ENCODE data around the gene PIGC. TPM values are rescaled to one million over a fixed set of nuclear protein-coding genes. Genes with fewer than 3 reads are reported as not detected.

The PIGC gene
- total RNA-seq, 4 donors from 2014 or later: 10.8 to 23.1 (median 18.1) TPM

DNA sequence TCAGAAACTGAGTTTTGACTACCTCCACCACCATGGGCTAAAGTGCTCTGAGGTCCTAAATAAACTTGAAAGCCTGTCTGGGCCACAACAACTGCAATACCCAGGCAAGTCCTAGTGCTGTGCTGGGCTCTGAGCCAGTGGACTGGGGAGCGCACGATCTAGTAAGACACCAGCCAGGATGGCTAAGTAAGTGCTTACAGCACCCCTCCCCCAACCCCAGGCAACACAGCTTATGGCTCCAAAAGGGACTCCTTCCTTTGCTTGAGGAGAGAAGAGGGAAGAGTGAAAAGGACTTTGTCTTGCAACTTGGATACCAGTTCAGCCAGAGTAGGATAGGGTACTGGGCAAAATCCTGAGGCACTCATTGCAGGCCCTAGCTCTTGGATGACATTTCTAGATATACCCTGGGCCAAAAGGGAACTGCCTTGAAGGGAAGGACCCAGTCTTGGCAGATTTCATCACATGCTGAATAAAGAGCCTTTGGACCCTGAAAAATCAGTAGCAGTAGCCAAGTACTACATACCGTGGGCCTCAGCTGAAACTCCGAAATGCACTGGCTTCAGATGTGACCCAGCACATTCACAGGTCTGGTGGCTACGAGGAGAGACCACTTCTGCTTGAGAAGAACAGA lies 21.8 kb downstream of the PIGC start:
- WGBS, 2 donors: 90 to 93% methylated on average over 3 of the region's 5 CpGs
- no peak for DNase-seq
- TF ChIP-seq, protein P1, sequence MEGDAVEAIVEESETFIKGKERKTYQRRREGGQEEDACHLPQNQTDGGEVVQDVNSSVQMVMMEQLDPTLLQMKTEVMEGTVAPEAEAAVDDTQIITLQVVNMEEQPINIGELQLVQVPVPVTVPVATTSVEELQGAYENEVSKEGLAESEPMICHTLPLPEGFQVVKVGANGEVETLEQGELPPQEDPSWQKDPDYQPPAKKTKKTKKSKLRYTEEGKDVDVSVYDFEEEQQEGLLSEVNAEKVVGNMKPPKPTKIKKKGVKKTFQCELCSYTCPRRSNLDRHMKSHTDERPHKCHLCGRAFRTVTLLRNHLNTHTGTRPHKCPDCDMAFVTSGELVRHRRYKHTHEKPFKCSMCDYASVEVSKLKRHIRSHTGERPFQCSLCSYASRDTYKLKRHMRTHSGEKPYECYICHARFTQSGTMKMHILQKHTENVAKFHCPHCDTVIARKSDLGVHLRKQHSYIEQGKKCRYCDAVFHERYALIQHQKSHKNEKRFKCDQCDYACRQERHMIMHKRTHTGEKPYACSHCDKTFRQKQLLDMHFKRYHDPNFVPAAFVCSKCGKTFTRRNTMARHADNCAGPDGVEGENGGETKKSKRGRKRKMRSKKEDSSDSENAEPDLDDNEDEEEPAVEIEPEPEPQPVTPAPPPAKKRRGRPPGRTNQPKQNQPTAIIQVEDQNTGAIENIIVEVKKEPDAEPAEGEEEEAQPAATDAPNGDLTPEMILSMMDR (IDR thresholded peaks at IDR 0.05): no peak
- no peak for TF ChIP-seq POLR2A (IDR thresholded peaks at IDR 0.05)
- peaks cover 0 to 2% (median 0%) of the 10 kb centered on the region in 3 donors for H3K4me1 ChIP-seq
- intact Hi-C loops (cut with DNase I): no loop called here
- H3K27ac ChIP-seq: no peak overlapping the region
- no peak overlapping the region for H3K4me3 ChIP-seq
- no peaks in the 10 kb centered on the region for H3K27me3 ChIP-seq
- no peaks in the 10 kb centered on the region for H3K9me3 ChIP-seq
- H3K36me3 ChIP-seq: no peaks in the 10 kb centered on the region

DNA sequence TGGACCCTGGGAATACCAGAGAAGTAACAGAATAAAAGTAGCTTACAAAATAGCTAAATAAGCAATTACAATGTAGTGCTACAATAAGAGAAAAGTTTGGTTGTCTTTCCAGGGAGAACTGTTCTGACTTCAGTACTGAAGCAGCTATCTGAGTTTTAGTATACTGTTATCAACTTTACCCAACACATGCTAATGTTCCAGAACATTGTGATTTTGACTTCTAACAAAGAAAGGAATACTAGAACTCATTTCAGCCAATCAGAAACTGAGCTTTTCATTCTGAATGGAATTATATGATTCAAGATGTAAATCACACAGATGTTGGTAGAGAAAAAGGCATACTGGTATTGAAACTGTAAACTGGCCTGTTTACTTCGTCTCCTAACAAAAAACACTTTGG lies 23.5 kb downstream of the PIGC start, which contains the start of gene C1orf105:
TSS of gene C1orf105 (plus strand) at position 301 of the 400 bp plus-strand sequence. CDS start 201 bp downstream, outside the sequence.
- WGBS, 2 donors: 69 to 85% methylated on average over 1 of the region's 1 CpG
- Histone ChIP-seq H3K27me3 (no peaks in the 10 kb centered on the region), H3K4me3 (no peak within 1 kb of the TSS), H3K9me3 (no peaks in the 10 kb centered on the region), H3K27ac (no peak within 1 kb of the TSS), H3K36me3 (no peaks in the 10 kb centered on the region), H3K4me1 (no peaks in the 10 kb centered on the region)
- intact Hi-C loops (cut with DNase I): no loop called here
- DNase-seq: no peak
- TF ChIP-seq, protein P1 (IDR thresholded peaks at IDR 0.05): no peak
- TF ChIP-seq POLR2A (IDR thresholded peaks at IDR 0.05): no peak

DNA sequence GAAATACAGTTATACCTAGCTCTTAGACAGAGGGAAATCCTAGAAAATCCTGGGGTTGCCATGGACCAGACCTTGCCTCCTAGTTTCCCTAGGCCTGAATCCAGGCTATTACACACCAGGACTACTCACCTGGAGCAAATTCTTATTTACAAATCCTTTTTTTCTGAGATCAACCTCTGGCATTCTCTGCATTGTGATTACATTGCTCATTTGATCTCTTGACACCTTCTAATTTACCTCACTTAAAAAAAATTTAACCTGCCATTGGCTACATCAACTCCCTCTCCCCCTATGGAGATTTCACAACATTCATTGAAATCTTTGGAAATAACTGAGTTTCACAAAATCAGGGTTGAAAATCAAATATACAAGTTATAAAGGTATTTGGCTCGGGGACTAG lies 26.3 kb downstream of the PIGC start:
- H3K27ac ChIP-seq: no peak overlapping the region
- no peaks in the 10 kb centered on the region for H3K9me3 ChIP-seq
- H3K27me3 ChIP-seq: no peaks in the 10 kb centered on the region
- no peak for DNase-seq
- no peaks in the 10 kb centered on the region for H3K36me3 ChIP-seq
- 88 to 100% methylated on average over 1 of the region's 1 CpG for WGBS, 2 donors
- TF ChIP-seq, protein P1 (IDR thresholded peaks at IDR 0.05): no peak
- no peak for TF ChIP-seq POLR2A (IDR thresholded peaks at IDR 0.05)
- intact Hi-C loops (cut with DNase I): no loop called here
- no peak overlapping the region for H3K4me3 ChIP-seq
- H3K4me1 ChIP-seq: no peaks in the 10 kb centered on the region

DNA sequence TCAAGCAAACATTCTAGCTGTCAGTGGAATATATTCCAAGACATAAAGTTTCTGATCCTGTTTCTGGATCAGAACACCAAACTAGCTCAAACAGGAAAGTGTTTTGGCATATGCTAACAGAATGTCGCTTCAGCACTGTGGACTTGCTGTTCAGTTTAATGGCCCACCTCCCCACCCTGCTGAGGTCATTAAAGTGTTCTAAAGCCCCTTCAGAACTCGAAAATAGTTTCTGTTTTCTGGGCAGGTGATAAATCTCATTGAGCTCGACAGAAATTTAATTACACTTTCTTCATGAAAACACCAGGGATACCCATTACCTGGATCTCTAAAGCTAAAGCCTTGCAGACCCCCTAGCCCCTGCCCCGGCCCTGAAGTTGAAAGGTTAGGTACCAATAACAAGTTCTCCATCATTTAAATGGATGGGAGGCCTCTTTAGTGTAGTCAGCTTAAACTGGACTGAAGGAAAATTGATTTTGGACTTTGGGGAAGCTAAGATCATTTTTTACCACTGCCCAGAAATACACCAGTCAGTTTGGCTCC lies 27.3 kb downstream of the PIGC start:
- H3K27ac ChIP-seq: no peak overlapping the region
- H3K36me3 ChIP-seq: no peaks in the 10 kb centered on the region
- DNase-seq: no peak
- no peaks in the 10 kb centered on the region for H3K27me3 ChIP-seq
- intact Hi-C loops (cut with DNase I): no loop called here
- H3K4me3 ChIP-seq: no peak overlapping the region
- TF ChIP-seq, protein P1 (IDR thresholded peaks at IDR 0.05): no peak
- no peak for TF ChIP-seq POLR2A (IDR thresholded peaks at IDR 0.05)
- H3K4me1 ChIP-seq: no peaks in the 10 kb centered on the region
- WGBS, 2 donors: 68 to 88% methylated on average over 4 of the region's 4 CpGs
- no peaks in the 10 kb centered on the region for H3K9me3 ChIP-seq

DNA sequence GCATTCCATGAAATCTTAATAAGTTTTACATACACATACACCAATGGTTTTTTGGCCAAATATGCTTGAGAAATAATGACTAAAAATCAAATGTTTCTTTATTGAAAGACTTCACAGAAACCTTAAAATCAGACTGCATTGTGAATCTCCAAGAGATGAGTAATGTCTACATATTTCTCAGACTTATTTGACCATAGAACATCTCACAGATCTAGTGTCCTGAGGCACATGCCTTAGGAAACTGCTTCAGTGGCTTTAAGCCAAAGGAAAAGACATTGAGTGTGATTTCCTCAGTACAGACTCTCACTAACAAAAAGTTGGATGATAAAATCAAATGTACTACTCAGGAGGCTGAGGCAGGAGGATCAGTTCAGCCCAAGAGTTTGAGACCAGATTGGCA lies 29.5 kb downstream of the PIGC start:
- TF ChIP-seq POLR2A (IDR thresholded peaks at IDR 0.05): no peak
- TF ChIP-seq, protein P1 (IDR thresholded peaks at IDR 0.05): no peak

More for the DNA sequence above, 29.5 kb downstream of the PIGC start:
- DNase-seq: no peak
- Histone ChIP-seq H3K27ac (no peak overlapping the region), H3K4me3 (no peak overlapping the region), H3K27me3 (no peaks in the 10 kb centered on the region), H3K36me3 (no peaks in the 10 kb centered on the region), H3K4me1 (no peaks in the 10 kb centered on the region), H3K9me3 (no peaks in the 10 kb centered on the region)
- intact Hi-C loops (cut with DNase I): no loop called here
